Ovary (tissue), 9 donors: ENCODE results near the gene NSMCE4A. TPM values are rescaled to one million over a fixed set of nuclear protein-coding genes. Genes with fewer than 3 reads are reported as not detected.
"Not testable (repeated sequence)": the region's sequence is repeated elsewhere in the genome, so short reads cannot be mapped to it uniquely, and the experiment has no call there.

Source experiments
- DNase-seq, 5 donors: peaks; one replicate each; pipeline ENCODE4 v3.0.0-alpha.2; 2019 to 2020
- H3K27ac ChIP-seq, 2 donors: fragments of 200-600 bp; one replicate each; pipeline versions ENCODE4 v1.5.1 to v1.8.0; 2019 to 2022
- H3K27me3 ChIP-seq: fragments of 200-600 bp; one replicate; pipeline ENCODE4 v1.8.0; 2022
- H3K36me3 ChIP-seq: fragments of 200-600 bp; sonication (generic); one replicate; pipeline ENCODE4 v1.5.1; 2019
- H3K4me1 ChIP-seq: one replicate; pipeline ENCODE4 v1.8.1; 2013; ENCODE audit warnings: mild to moderate bottlenecking, moderate library complexity; ENCODE audit not compliant: insufficient read depth
- H3K4me3 ChIP-seq: fragments of 200-600 bp; sonication (generic); one replicate; pipeline ENCODE4 v1.5.1; 2017
- H3K9me3 ChIP-seq, 2 donors: fragments of 200-600 bp in 1 of 2; sonication (generic) in 1 of 2; one replicate each; pipeline versions ENCODE4 v1.5.1 to v1.8.1; 2013 to 2019; ENCODE audit warnings: mild to moderate bottlenecking in 1 of 2, moderate library complexity in 1 of 2
- CTCF ChIP-seq, 3 donors: fragments of 450-650 bp in 2 of 3; fragments of 200-600 bp in 1 of 3; IDR thresholded peaks; one replicate each; pipeline versions ENCODE4 v1.5.1 to v1.8.0; 2016 to 2022; ENCODE audit warnings: antibody characterized with exemption in 3 of 3, mild to moderate bottlenecking in 1 of 3
- EP300 ChIP-seq: sonication (generic); formaldehyde crosslinking; IDR thresholded peaks from one replicate; pipeline ENCODE4 v1.6.1; 2017; ENCODE audit warnings: antibody characterized with exemption
- POLR2A ChIP-seq: fragments of 450-650 bp; IDR thresholded peaks from one replicate; pipeline ENCODE4 v1.6.1; 2017; ENCODE audit warnings: antibody characterized with exemption, mild to moderate bottlenecking, moderate library complexity
- WGBS, 3 donors: extraction: QIAGEN DNeasy Blood & Tissue Kit in 1 of 3; methylation state at CpG; one replicate each; pipeline versions ENCODE4 v1.1.5 to v1.1.7; 2013 to 2017; 5-methylcytosine and 5-hydroxymethylcytosine counted together
- intact Hi-C, 4 donors: fragments of 100-400 bp; cut with DNase I; formaldehyde crosslinking; loops; one replicate each; pipeline versions ENCODE4 v1.11.0 to v1.15.1; 2022 to 2023
- polyA plus RNA-seq, 2 donors: library from polyadenylated mRNA; stranded (reverse); fragments of 200-250 nt in 1 of 2; fragments of 350-450 nt in 1 of 2; fragmentation: Illumina TruSeq in 1 of 2; extraction: RNeasy Lipid Tissue Mini Kit (QIAGEN cat#74804) in 1 of 2; gene quantifications; one replicate each; pipeline ENCODE4 v1.2.3, GENCODE V29; 2013 to 2014
- total RNA-seq, 7 donors: library from RNA; depleted of rRNA in 2 of 7; stranded (reverse); fragments of >200 nt in 2 of 7; fragmentation: NEBNext Ultra II Directional in 3 of 7; extraction: Animal tissue kit (Norgen Biotek cat#: 25700) in 3 of 7; gene quantifications; one replicate each; pipeline versions ENCODE4 v1.1.0 to v1.2.4, GENCODE V29; 2016 to 2023
- donor health status: DM: no; HTN: no; CAD: no; lungs with moderate emphysema.
- donor health status: DM: no; HTN: no; CAD: no.
- donor health status: Bipolar disorder and iron deficiency.
- donor health status: DM: yes; HTN: yes; CAD: no.
- donor health status: DM: no; HTN: no; CAD: no.
- donor health status: DM: yes; HTN: yes; CAD: no.

Gene NSMCE4A
- total and polyA plus RNA-seq, 9 donors: 34.1 to 71.4 (median 43.6) TPM

GRCh38 chr10:121942749-121943416 lies 32.1 kb downstream of the NSMCE4A start:
- Histone ChIP-seq H3K36me3 (no peaks in the 10 kb centered on the region), H3K4me1 (no peaks in the 10 kb centered on the region), H3K4me3 (no peak overlapping the region), H3K27ac (no peak overlapping the region), H3K9me3 (no peaks in the 10 kb centered on the region), H3K27me3 (peaks cover 3% of the 10 kb centered on the region)
- TF ChIP-seq CTCF (IDR thresholded peaks at IDR 0.05) (no peak), POLR2A (no peak), EP300 (no peak)
- intact Hi-C loops: no loop called here
- WGBS, 3 donors: 64 to 90% (median 84%) methylated on average over 2 of the region's 2 CpGs
- DNase-seq: no peak

GRCh38 chr10:121941532-121941931 lies 33.5 kb downstream of the NSMCE4A start:
- Histone ChIP-seq H3K4me1 (no peaks in the 10 kb centered on the region), H3K4me3 (no peak overlapping the region), H3K27me3 (peaks cover 4% of the 10 kb centered on the region), H3K27ac (no peak overlapping the region), H3K9me3 (no peaks in the 10 kb centered on the region), H3K36me3 (no peaks in the 10 kb centered on the region)
- intact Hi-C loops: no loop called here
- no peak for DNase-seq
- WGBS, 3 donors: 76 to 97% (median 91%) methylated on average over 3 of the region's 3 CpGs
- no peak for TF ChIP-seq EP300
- no peak for TF ChIP-seq CTCF (IDR thresholded peaks at IDR 0.05)
- no peak for TF ChIP-seq POLR2A

GRCh38 chr10:121936295-121936694 lies 38.7 kb downstream of the NSMCE4A start:
- no peak for TF ChIP-seq CTCF (IDR thresholded peaks at IDR 0.05)
- no peak for TF ChIP-seq EP300
- no peak for TF ChIP-seq POLR2A
- peaks cover 4% of the 10 kb centered on the region for H3K27me3 ChIP-seq
- WGBS, 3 donors: 95 to 100% (median 100%) methylated on average over 2 of the region's 2 CpGs
- no peak for DNase-seq
- no peak overlapping the region for H3K27ac ChIP-seq
- H3K4me3 ChIP-seq: no peak overlapping the region
- H3K9me3 ChIP-seq: no peaks in the 10 kb centered on the region
- no peaks in the 10 kb centered on the region for H3K36me3 ChIP-seq
- H3K4me1 ChIP-seq: no peaks in the 10 kb centered on the region
- intact Hi-C loops: loop anchor here in 1 of 4 donors (10.0 kb wide), 1 partner anchor 129 kb away; no protein-coding TSS in a partner anchor

DNA sequence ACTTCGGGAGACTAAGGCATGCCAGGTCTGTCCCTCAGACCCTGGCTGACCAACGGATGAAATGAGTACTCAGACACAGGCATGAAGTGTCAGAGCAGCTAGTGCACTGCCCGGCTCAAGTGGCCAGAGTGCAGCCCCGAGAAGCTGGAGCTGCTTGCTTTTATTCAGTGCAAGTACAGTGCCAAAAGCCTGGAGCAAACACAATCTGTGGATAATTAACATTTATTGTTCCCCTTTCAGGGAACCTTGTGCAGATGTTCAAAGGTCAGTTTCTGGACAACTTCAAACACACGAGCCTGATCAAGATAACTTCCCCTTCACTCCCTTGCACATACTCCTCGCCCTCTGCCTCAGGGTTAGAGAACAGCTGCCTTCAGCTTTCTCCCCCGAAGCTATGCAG lies 39.3 kb downstream of the NSMCE4A start:
- no peak overlapping the region for H3K27ac ChIP-seq
- H3K36me3 ChIP-seq: no peaks in the 10 kb centered on the region
- no peak for DNase-seq
- H3K9me3 ChIP-seq: no peaks in the 10 kb centered on the region
- intact Hi-C loops: loop anchor here in 1 of 4 donors (10.0 kb wide), 1 partner anchor 129 kb away; no protein-coding TSS in a partner anchor
- H3K4me1 ChIP-seq: no peaks in the 10 kb centered on the region
- 34 to 53% (median 45%) methylated on average over 7 of the region's 7 CpGs for WGBS, 3 donors
- H3K27me3 ChIP-seq: peaks cover 4% of the 10 kb centered on the region
- H3K4me3 ChIP-seq: no peak overlapping the region
- TF ChIP-seq EP300 (no peak), CTCF (IDR thresholded peaks at IDR 0.05) (no peak), POLR2A (no peak)

DNA sequence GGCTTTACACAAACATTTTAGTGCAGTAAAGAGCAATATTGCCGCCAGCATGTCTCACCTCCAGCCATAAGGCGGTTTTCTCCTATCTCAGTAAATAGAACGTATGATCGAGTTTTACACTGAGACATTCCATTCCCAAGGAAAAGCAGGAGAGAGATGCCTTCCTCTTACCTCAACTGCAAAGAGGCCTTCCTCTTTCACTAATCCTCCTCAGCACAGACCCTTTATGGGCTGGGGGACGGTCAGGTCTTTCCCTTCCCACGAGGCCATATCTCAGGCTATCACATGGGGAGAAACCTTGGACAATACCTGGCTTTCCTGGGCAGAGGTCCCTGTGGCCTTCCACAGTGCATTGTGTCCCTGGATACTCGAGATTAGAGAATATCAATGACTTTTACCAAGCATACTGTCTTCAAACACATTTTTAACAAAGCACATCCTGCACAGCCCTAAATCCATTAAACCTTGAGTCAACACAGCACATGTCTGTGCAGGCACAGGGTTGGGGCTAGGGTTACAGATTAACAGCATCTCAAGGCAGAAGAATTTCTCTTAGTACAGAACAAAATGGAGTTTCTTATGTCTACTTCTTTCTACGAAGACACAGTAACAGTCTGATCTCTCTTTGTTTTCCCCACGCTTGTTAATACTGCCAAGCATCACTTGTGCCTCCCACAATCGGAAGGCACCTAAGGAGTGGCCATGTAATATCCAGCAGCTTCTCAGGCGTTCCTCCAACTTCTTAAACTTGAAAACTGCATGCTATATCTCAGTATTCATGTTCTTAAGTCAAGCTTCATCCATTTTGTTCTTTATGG lies 44.5 kb downstream of the NSMCE4A start:
- not testable (repeated sequence) for H3K4me3 ChIP-seq

DNA sequence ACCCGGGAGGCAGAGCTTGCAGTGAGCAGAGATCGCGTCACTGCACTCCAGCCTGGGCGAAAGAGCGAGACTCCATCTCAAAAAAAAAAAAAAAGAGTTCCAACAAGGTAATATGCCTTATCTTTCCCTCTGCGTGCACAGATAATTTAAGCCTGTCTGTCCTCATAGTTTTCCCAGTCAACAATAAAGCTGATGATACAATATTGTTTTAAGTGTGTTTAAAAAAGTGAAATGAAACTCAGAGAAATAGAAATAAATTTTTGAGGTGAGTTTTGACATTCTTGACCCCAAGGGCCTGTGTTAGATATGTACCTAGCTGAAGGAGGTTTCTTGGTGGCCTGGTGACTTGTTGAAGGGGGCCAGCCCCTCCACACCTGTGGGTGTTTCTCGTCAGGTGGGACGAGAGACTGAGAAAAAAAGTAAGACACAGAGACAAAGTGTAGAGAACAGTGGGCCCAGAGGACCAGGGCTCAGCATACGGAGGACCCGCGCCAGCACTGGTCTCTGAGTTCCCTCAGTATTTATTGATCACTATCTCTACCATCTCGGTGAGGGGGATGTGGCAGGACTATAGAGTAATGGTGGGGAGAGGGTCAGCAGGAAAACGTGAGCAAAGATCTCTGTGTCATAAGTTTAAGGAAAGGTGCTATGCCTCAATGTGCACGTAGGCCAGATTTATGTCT lies 45.3 kb downstream of the NSMCE4A start:
- WGBS, 3 donors: 82 to 84% (median 82%) methylated on average over 14 of the region's 14 CpGs
- H3K27me3 ChIP-seq, H3K9me3 ChIP-seq, H3K4me3 ChIP-seq, H3K4me1 ChIP-seq, H3K36me3 ChIP-seq, H3K27ac ChIP-seq, DNase-seq: not testable (repeated sequence)
- intact Hi-C loops: loop anchor here in 2 of 4 donors (5.0 to 10.0 kb wide), 2 partner anchors 135 to 183 kb away; no protein-coding TSS in a partner anchor

More for the DNA sequence above, 44.5 kb downstream of the NSMCE4A start:
- not testable (repeated sequence) for H3K27ac ChIP-seq, H3K4me1 ChIP-seq, H3K27me3 ChIP-seq, H3K36me3 ChIP-seq, H3K9me3 ChIP-seq, DNase-seq
- intact Hi-C loops: loop anchor here in 1 of 4 donors (10.0 kb wide), 1 partner anchor 134 kb away; no protein-coding TSS in a partner anchor
- 66 to 70% (median 68%) methylated on average over 11 of the region's 11 CpGs for WGBS, 3 donors
